Measurements from ENCODE around the gene ANKS1B.
"Not testable (repeated sequence)": the region's sequence is repeated elsewhere in the genome, so short reads cannot be mapped to it uniquely, and the experiment has no call there.

ANKS1B gene

DNA sequence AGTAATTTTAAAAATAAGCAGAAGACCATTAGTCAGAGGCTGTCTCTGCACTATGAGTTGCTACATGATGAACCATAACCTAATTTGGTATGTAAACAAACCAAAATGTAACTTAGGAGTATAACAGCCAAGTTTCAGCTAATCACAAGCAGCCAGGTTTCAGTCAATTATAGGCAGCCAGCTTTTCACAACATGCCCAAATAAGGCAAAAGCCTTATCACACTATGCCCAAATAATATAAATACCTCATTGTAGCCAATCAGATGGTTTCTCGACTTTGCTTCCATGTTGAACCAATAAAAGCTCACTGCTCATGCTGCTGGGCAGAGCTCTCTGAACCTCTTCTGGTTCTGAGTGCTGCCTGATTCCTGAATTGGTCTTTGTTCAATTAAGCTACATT is 298.6 kb downstream of the ANKS1B start:
- peak; percentile 12 for DNase-seq

DNA sequence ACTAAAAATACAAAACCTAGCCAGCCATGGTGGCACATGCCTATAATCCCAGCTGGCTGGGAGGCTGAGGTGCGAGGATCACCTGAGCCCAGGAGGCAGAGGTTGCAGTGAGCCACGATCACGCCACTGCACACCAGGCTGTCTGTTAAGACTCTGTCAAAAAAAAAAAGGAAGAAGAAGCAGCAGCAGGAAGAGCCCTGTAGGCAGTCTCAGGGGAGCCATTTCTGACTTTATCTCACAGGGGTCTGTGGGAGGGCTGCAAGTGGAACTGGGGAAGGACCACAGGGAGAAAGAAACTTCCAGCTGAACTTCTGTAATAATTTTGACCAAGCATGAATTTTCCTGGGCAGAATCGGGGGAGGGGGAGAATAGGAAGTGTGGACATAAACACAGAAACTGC is 304.5 kb downstream of the ANKS1B start:
- no peak for DNase-seq

DNA sequence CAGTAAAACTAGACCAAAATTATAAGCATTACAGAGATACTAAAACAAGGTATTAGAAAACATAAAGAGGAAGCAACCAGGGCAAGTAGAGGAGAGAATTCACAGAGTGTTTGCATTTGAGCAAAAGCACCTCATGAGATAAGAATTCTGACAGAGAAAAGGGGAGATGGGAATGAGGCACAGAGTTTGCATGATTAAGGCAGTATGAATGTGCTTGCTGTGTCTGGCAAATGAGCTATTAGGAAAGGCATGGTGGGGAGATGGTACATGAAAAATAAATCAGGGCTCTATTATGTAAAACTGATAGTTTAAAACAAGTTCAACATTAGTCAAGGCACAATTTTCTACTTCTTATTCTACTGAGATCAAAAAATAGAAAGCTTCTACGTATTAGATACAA is 314.1 kb downstream of the ANKS1B start:
- DNase-seq = no peak

DNA sequence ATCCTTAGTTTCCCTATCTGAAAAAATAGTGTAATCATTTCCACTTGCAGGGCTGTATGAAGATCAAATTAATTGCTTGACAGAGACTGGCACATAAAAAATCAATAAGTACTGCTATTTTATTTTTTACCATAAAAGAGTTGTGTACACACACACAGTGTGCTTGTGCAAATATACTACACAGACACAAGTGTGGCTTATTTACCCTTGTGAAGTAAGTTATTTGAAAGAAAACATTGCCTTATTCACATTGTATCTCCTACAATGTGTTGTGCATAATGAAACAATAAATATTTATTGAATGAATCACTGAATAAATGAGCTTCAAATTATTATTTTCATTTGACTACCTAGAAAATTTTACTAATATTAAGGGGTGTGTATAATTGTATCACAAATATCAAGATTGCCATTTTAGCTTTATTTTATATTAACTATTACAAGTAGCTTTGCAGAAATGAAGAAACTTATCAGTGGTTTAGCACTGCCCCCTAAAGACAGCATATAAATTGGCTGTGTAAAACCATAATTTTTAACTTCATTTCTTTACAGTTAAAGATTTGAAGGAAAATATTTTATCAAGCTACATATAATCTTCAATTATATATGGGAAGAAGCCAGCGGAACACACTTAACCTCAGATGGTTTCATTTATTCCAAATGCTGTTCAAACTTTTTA is 325.9 kb downstream of the ANKS1B start:
- peak; percentile 42 for DNase-seq

DNA sequence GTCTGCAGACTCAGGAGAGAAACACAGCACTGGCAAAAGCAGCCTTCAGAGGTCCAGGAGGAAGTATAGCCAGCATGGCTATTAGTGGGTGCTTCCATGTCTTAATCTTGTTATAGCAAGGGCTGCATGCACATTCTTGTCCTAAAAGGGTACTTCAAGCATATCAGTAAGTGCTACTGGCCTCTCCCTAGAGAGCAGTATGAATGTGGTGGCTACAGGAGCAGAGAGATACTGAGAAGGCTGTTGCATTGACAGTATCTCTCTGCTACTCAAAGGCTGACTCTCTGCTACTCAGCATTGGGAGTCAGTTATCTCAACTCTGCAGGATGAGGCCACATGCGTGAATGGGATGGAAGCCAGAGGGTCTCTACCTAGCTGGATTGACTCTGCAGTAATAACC is 335.2 kb downstream of the ANKS1B start:
- DNase-seq = no peak

DNA sequence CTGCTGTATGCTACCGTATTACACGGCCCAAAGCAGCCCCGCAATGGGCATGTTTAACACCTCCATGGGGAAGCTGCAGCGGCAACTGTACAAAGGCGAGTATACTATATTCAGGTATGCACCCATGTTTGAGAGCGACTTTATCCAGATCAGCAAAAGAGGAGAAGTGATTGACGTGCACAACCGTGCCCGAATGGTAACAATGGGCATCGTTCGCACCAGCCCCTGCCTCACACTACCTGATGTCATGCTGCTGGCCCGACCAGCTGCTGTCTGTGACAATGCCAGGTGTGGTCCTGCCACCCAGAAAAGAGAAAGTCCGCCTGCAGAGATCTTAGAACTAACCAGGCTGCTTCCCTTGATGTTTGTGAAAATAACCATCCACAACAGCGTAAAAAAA is 336.6 kb downstream of the ANKS1B start:
- DNase-seq = no peak

DNA sequence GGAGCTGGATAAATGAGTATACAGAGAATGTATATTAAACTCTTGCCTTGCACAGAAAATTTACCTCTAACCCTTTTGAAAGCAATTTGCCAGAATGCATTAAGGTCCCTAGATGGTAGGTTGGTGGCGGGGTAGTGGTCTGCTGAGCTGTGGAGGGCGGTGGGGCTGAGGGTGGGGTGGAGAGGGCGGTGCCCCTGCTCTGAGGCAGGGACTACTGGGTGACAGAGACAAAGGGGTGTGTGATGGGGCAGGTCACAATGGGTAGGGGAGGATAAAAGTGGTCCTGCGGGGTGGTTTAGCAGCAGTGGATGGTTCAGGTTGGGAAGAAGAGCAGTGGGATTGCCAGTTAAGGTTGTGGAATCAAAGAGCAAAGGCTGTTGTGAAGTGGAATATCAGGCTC is 337.3 kb downstream of the ANKS1B start, which contains the start of gene GARIN6:
GARIN6 (plus strand) TSS at position 301 of the 400 bp plus-strand sequence. CDS start 422 bp downstream, outside the sequence.
- DNase-seq = no peak

DNA sequence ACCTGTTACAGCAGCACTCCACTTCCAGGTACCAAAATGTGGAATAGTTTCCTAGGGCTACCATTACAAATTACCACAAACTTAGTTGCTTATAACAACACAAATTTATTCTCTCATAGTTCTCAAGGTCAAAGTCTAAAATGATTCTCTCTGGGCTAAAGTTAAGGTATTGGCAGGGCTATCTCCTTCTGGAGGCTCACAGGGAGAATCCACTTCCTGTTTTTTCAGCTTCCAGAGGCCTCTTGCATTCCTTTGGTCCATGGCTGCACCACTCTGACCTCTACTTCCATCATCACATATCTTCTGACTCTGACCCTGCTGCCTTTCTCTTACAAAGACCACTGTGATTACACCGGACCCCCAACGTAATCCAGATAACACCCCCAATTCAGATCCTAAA is 340.1 kb downstream of the ANKS1B start:
- DNase-seq = no peak

DNA sequence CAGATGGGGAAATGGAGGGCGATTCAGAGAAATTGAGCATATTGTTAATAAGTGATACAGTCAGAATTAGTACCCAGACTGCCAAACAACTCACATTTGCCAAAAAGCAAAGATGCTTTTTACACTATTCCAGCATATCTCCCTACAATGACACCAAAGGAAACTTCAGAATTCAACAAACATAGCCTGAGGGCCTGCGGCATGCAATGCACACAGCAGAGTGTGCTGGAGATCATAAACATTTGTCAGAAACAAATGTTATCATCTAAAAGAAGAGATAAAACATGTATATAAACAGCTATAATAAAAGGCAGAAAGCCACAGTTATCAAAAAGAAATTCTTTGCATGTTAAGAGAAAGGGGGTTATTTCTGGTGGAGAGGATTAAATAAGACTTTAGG is 357.3 kb downstream of the ANKS1B start:
- peak; percentile 13 for DNase-seq

DNA sequence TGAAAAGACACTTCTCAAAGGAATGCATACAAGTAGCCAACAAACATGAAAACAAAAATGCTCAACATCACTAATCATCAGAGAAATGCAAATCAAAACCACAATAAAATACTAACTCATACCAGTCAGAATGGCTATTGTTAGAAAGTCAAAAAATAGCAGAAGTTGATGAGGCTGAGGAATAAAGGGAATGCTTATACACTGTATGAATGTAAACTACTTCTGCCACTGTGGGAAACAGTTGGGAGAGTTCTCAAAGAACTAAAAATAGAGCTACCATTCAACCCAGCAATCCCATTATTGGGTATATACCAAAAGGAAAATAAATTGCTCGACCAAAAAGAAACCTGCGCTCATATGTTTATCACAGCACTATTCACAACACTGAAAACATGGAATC is 360.1 kb downstream of the ANKS1B start:
- DNase-seq = not testable (repeated sequence)

DNA sequence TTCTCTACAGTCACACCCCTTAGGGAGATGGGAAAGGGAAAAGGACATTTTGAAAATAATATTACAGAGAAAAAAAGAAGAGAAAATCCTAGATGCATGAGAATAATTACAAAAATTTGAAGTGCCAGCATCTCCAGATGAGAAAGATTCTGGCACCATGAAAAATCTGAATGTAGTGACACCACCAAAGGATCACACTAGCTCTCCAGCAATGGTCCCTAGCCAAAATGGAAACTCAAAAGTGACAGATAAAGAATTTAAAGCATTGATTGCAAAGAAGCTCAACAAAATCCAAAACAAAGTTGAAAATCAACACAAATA is 364.6 kb downstream of the ANKS1B start:
- no peak for DNase-seq

DNA sequence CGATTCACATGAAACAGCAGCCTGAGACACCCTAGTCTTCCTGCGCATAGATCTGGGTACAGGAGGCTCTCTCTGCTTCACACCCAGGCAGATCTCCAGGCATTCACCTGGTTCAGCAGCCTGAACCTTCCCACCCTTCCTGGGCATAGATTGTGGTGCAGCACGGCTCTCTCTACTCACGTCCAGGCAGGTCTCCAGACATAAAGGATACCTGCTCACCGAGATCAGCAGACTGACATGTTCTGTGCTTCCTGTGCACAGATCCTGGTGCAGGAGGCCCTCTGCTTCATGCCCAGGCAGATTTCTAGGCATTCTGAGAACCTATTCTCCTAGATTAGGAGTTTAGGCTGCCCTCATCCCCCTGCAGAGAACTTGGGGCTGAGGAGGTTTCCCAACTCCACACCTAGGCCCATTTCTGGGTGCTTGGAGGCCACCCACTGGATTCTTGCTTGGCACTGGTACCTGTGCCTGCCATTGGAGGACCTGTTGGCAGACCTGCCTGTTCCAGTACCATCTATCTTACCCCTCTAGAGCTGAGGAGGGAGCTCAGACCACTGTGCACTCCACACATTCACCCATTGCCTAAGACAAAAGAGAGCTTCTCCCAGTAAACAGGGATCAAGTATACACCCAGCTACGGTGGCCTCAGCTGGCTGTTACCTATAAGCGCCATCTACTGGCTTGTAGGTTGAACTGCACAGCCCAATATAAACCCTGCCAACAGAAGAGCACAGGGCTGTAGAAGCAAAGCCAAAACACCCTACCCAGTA is 365.2 kb downstream of the ANKS1B start:
- peak; percentile 81 for DNase-seq

DNA sequence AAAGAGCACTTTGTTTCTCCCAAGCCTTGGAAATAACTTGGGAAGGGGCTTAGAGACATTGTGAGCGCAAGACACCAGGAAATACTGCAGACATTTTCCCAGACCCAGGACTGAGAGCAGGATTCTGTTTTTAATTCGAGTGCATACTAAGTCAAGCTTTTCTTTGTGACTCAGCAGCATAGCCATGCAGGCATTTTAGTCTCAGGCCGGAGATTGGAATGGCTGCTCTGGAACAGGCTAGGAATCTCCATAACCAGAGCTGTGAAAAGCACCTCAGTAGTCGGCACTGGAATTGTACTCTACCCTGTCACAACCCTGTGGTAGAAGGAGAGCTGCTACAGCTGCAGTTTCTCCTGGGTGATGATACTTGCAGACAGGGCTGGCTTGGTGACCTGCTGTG is 366.1 kb downstream of the ANKS1B start:
- no peak for DNase-seq

DNA sequence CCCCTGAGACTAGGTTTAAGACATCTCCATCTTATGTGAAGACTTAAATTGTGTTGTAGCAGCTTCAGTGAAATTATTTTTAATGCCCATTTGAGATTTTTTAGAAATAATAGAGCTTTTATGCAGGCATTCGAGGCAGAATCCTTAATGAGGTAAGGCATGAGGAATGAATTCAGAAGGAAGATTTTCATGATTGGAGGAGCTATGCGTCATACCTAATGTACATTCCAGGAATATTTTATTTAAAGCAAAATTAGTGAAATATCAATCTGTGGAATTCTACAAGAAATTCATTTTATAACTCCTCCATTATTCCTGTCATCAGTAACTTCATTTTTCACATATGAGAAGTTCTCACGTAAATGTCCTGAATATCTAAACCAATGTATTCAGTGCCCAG is 373.1 kb downstream of the ANKS1B start:
- no peak for DNase-seq

DNA sequence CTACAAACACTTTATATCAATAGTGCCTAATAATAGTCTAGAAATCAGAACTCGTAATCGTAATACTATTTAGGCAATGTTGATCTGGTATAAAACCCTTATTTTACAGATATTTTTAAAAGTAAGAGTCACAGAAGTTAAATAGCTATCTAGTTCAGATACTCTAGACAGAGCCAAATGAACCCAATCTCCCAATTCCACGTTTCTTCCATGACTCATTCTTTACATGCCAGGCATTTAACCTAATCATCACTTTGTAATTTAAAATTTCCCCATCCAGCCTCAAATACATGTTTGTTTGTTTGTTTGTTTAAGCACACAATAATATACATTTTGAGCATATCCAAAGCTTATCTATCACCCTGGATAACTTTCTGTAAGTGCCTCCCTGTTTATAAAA is 373.6 kb downstream of the ANKS1B start:
- DNase-seq = no peak

DNA sequence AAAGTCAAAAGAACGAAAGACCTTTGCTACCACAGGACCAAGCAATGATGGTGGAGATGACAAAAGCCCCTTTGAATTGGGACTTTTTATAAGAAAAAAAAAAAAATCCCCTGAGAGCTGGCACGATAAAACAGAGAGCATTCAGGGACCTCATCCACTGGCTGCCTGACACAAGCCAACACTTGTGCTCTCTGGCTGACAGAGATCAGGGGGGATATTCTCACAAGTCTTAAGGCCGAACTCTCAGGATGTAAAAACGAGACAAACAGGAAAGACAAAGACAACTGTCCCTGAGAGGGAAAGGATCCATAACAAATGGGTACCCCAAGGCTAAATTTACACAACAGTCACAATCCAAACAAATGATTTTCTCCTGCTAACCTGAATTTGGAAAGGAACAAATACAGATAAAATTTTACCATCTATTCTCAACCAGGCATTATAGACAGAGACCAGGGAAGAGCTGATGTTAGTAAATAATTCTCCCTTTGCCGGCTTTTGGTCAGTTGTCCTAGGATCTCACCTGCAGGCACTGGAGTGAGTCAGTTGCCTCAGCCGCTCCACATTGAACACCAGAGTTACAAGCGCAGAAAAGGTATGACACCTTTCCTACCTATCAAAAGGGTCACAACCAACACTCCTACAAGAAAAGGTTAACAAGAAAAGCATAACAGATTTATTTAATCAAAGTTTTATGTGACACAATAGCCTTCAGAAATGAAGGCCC is 375.1 kb downstream of the ANKS1B start:
- DNase-seq = peak; percentile 24

DNA sequence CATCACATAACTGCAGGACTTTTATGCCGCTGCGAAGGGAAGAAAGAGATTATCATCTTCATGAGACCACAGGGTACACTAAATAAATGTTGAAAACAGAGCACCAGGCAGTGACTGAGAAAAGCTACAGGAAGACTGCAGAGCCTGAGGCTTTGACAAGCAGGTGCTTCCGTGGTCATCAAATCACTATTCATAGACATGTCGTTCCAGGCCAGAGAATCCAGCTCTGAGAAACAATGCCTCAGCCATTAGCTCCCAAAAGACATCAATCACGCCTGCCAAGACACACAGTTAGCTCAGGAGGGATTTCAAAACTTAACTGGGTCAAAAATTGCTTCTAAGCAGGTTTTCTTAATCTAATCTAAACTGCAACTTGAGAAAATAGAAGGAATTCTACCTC is 384.3 kb downstream of the ANKS1B start:
- DNase-seq = peak; percentile 94

DNA sequence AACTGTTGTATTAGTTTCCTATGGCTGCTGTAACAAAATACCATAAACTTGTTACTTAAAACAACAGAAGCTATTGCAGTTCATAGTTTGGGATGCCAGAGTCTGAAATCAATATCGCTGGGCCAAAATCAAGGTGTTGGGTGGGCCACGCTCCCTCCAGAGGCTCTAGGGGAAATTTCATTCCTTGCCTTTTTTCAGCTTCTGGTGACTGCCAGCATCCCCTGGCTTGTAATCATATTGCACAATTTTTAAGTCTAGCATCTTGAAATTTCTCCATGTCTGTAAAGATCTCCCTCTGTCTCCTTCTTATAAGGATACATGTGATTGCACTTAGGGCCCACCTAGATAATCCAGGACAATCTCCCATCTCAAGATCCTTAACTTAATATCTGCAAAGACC is 386.0 kb downstream of the ANKS1B start:
- DNase-seq = no peak

DNA sequence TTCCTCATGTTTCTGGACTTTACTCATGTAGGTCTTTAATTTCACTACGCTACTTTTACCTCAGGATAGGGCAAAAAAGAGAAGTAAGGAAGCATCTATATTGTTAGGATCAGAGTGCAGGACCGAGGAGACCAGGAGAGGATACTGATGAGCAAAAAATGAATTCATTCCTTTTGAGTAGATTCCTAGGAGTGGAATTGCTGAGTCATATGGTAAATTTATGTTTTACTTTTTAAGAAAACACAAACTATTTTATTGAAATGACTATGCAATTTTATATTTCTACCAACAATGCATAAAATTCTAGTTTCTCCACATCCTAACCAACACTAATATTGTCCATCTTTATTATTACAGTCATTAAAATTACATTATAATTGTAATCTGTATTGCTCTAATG is 388.0 kb downstream of the ANKS1B start:
- no peak for DNase-seq

DNA sequence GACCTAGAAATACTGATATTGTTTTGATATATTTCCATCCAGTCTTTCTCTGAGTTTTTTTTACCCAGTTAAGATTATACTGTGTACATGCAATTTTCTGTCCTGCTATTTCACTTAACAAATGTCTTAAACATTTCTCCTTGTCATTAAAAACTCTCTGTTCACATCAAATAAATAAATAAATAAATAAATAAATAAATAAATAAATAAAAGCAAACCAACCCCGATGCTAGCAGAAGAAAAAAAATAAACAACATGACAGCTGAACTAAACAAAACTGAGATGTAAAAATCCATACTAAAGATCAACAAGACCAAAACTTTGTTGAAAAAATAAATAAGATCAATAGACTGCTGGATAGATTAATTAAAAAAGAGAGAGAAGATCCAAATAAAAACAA is 407.6 kb downstream of the ANKS1B start:
- not testable (repeated sequence) for DNase-seq

DNA sequence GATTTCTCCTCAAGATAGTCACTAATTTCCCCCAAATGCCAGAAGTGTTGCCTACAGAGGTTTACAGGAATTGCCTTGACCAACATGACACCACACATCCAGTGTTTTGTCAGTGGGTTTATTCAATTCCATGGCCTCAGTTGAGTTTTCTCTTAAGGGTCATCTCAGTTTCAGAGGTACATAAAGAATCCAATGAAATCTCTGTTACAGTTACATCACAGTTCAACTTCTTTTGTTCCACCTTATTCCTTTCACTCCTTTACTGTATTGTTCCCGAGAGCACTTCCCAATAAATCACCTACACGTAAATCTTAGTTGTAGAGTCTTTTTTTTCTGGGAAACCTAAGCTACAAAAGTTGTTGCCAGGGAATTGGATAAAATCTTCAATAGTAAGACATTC is 410.8 kb downstream of the ANKS1B start:
- no peak for DNase-seq

DNA sequence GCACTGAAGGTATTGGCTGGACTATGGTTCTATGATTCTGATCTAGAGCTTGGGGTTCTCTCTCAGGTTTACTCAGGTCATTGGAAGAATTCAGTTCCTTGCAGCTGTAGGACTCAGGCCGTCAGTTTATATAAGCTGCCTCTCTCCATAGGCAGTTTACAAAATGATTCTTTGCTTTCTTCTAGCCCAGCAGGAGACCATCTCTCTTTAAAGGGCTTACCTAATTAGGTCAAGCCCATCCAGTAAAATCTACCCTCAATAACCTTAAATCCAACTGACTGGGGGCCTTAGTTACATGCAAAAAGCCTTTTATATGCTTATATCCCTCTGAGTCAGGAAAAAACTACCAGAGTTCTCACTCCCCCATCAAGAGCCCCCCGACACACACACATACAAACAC is 417.7 kb downstream of the ANKS1B start:
- peak; percentile 47 for DNase-seq

DNA sequence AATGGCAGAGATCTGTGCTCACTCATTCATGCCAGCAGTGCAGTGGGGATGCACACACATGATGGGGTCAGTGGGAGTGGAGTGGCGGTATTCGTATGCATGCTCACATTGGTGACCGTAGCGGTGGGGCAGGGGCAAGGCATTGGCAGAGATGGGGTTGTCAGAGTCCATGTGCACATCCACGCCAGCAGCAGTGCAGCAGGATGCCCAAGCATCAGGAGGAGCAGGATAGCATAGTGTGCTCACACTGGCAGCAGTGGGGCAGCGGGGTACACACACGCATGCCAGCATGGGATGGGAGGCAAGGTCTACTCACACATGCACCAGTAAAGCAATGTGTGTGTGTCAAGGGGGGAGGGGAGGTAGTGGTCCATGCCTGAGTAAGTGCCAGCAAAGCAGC is 426.6 kb downstream of the ANKS1B start:
- no peak for DNase-seq

DNA sequence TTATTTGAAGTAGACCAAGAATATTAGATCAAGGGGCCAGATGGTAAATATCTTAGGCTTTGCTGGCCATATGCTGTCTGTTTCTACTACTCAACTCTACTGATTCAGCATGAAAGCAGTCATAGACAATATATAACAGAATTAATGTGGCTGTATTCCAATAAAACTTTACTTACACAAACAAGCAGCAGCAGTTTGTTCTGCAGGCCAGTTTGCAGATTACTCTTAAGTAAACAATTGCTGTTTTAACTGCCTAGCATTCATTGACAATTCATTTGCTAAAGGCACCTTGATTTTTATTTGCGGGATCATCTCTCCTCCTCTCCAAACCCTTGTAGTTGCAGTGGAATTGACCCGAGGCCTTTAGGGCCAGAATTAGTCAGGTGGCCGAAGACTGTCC is 431.3 kb downstream of the ANKS1B start:
- DNase-seq = peak; percentile 75

Data from NCI-H69 (cell line).